H1 (cell line): ENCODE data around the gene NEO1. TPM values are rescaled to one million over a fixed set of nuclear protein-coding genes. Genes with fewer than 3 reads are reported as not detected.

Source experiments
- CTCF ChIA-PET: fragments of 300-600 bp; sonication (Branson Sonifier 250); formaldehyde crosslinking; loops from one replicate; lab custom pipeline; 2021; ENCODE audit not compliant: partially characterized antibody; lab: Charles Lee
- POLR2A ChIA-PET: fragments of 300-600 bp; sonication (Branson Sonifier 250); formaldehyde crosslinking; loops from one replicate; lab custom pipeline; 2021; ENCODE audit warnings: inconsistent platforms; ENCODE audit not compliant: partially characterized antibody; lab: Charles Lee
- DNase-seq, 2 experiments: peaks; one replicate each; pipeline versions ENCODE4 v3.0.0 to v3.0.0-alpha.2; 2010 to 2022; ENCODE audit warnings: low spot score in 2 of 2, low read depth in 1 of 2, mixed read lengths in 1 of 2
- FAIRE-seq: peaks from 2 replicates; lab custom pipeline; 2011; peaks lifted over from hg19 to GRCh38; lab: Jason Lieb, UNC
- H2AFZ ChIP-seq: 2 replicates; pipeline ENCODE4 v1.8.1; 2012; ENCODE audit warnings: low read length, inconsistent platforms
- H2AK5ac ChIP-seq: 2 replicates; pipeline ENCODE4 v1.6.1; 2013; ENCODE audit warnings: low read depth, low read length
- H2BK120ac ChIP-seq: replicated peaks from 2 replicates; pipeline ENCODE3; 2013; ENCODE audit warnings: low read depth, low read length, inconsistent platforms
- H2BK12ac ChIP-seq: 2 replicates; pipeline ENCODE4 v1.6.1; 2013; ENCODE audit warnings: low read depth, low read length
- H2BK15ac ChIP-seq: 2 replicates; pipeline ENCODE4 v1.6.1; 2013; ENCODE audit warnings: low read length
- H2BK20ac ChIP-seq: 2 replicates; pipeline ENCODE4 v1.6.1; 2013; ENCODE audit warnings: low read length
- H2BK5ac ChIP-seq: 2 replicates; pipeline ENCODE4 v1.6.1; 2013; ENCODE audit warnings: low read depth, low read length
- H3K14ac ChIP-seq: 2 replicates; pipeline ENCODE4 v1.6.1; 2013; ENCODE audit warnings: inconsistent platforms; ENCODE audit not compliant: insufficient read length
- H3K18ac ChIP-seq: 2 replicates; pipeline ENCODE4 v1.6.1; 2013; ENCODE audit warnings: low read length; ENCODE audit errors: extremely low read depth
- H3K23ac ChIP-seq: 2 replicates; pipeline ENCODE4 v1.6.1; 2013; ENCODE audit warnings: inconsistent platforms; ENCODE audit not compliant: insufficient read length
- H3K23me2 ChIP-seq: 2 replicates; pipeline ENCODE4 v1.6.1; 2013; ENCODE audit warnings: low read depth, low read length
- H3K27ac ChIP-seq: 2 replicates; pipeline ENCODE4 v1.6.1; 2011; ENCODE audit warnings: low read depth, low read length, inconsistent platforms
- H3K27me3 ChIP-seq, 4 experiments: replicated peaks in 1 of 4; 1 replicate in 1 of 4; 2 replicates in 3 of 4; pipeline versions ENCODE4 v1.6.1 to v1.8.1; 2011 to 2013; ENCODE audit warnings: low read length in 3 of 4, mild to moderate bottlenecking in 3 of 4, inconsistent platforms in 2 of 4, mixed read lengths in 2 of 4, moderate library complexity in 1 of 4; ENCODE audit not compliant: control insufficient read depth in 3 of 4, insufficient read depth in 3 of 4; ENCODE audit errors: extremely low read depth in 1 of 4
- H3K36me3 ChIP-seq, 4 experiments: 2 replicates each; pipeline versions ENCODE4 v1.6.1 to v1.8.1; 2011 to 2013; ENCODE audit warnings: mild to moderate bottlenecking in 4 of 4, low read length in 3 of 4, moderate library complexity in 2 of 4, control low read depth in 1 of 4, inconsistent platforms in 1 of 4; ENCODE audit not compliant: insufficient read depth in 4 of 4, control insufficient read depth in 2 of 4
- H3K4ac ChIP-seq: replicated peaks from 2 replicates; pipeline ENCODE3; 2013; ENCODE audit warnings: low read length, low read depth, mixed read lengths, inconsistent platforms; ENCODE audit not compliant: insufficient read length
- H3K4me1 ChIP-seq, 4 experiments: replicated peaks in 1 of 4; 1 replicate in 1 of 4; 2 replicates in 3 of 4; pipeline versions ENCODE4 v1.6.1 to v1.8.1; 2011 to 2013; ENCODE audit warnings: low read length in 3 of 4, inconsistent platforms in 2 of 4, mixed read lengths in 1 of 4; ENCODE audit not compliant: insufficient read depth in 4 of 4, control insufficient read depth in 3 of 4
- H3K4me2 ChIP-seq, 2 experiments: 2 replicates each; pipeline versions ENCODE4 v1.6.1 to v1.8.1; 2011 to 2013; ENCODE audit warnings: low read depth in 2 of 2, low read length in 2 of 2, control low read depth in 1 of 2, inconsistent platforms in 1 of 2, mild to moderate bottlenecking in 1 of 2; ENCODE audit not compliant: insufficient read depth in 1 of 2
- H3K4me3 ChIP-seq, 4 experiments: fragments of 200-600, 300-600 bp in 1 of 4; sonication (generic), shearing (Covaris generic), sonication (Bioruptor Twin) in 1 of 4; 2 replicates each; pipeline versions ENCODE4 v1.5.1 to v1.8.1; 2011 to 2016; ENCODE audit warnings: low read length in 4 of 4, low read depth in 3 of 4, control low read depth in 2 of 4, inconsistent platforms in 2 of 4, mild to moderate bottlenecking in 2 of 4, mixed read lengths in 1 of 4, moderate library complexity in 1 of 4; ENCODE audit not compliant: insufficient read depth in 2 of 4; ENCODE audit errors: extremely low read depth in 1 of 4
- H3K56ac ChIP-seq: replicated peaks from 2 replicates; pipeline ENCODE3; 2013; ENCODE audit warnings: low read depth, mild to moderate bottlenecking, mixed read lengths, low read length, inconsistent platforms; ENCODE audit not compliant: insufficient read length
- H3K79me1 ChIP-seq: 2 replicates; pipeline ENCODE4 v1.6.1; 2013; ENCODE audit warnings: low read depth, low read length, control low read depth
- H3K79me2 ChIP-seq, 2 experiments: 2 replicates each; pipeline versions ENCODE4 v1.6.1 to v1.8.1; 2012 to 2013; ENCODE audit warnings: low read length in 2 of 2, mild to moderate bottlenecking in 2 of 2, inconsistent platforms in 1 of 2; ENCODE audit not compliant: insufficient read depth in 2 of 2, control insufficient read depth in 1 of 2
- H3K9ac ChIP-seq, 4 experiments: replicated peaks in 1 of 4; 1 replicate in 1 of 4; 2 replicates in 3 of 4; pipeline versions ENCODE4 v1.6.1 to v1.8.1; 2011 to 2013; ENCODE audit warnings: low read depth in 3 of 4, low read length in 3 of 4, control low read depth in 2 of 4, mild to moderate bottlenecking in 2 of 4, moderate library complexity in 2 of 4, inconsistent platforms in 1 of 4; ENCODE audit errors: extremely low read depth in 1 of 4
- H3K9me3 ChIP-seq, 2 experiments: 2 replicates each; pipeline versions ENCODE4 v1.6.1 to v1.8.1; 2012 to 2013; ENCODE audit warnings: mild to moderate bottlenecking in 2 of 2, moderate library complexity in 2 of 2, control low read depth in 1 of 2, inconsistent platforms in 1 of 2, low read depth in 1 of 2, low read length in 1 of 2, mixed read lengths in 1 of 2; ENCODE audit not compliant: insufficient read depth in 2 of 2
- H4K20me1 ChIP-seq, 2 experiments: replicated peaks in 1 of 2; 2 replicates each; pipeline versions ENCODE3 to v1.8.1; 2011 to 2013; ENCODE audit warnings: inconsistent platforms in 2 of 2, low read length in 2 of 2, mild to moderate bottlenecking in 1 of 2; ENCODE audit not compliant: insufficient read depth in 2 of 2, control insufficient read depth in 1 of 2
- H4K5ac ChIP-seq: 2 replicates; pipeline ENCODE4 v1.6.1; 2013; ENCODE audit warnings: low read length, low read depth, mixed read lengths, inconsistent platforms; ENCODE audit not compliant: insufficient read length
- H4K8ac ChIP-seq: 2 replicates; pipeline ENCODE4 v1.8.0; 2013; ENCODE audit warnings: mild to moderate bottlenecking, moderate library complexity, low read length, inconsistent platforms; ENCODE audit not compliant: insufficient read depth; ENCODE audit errors: extremely low read depth
- H4K91ac ChIP-seq: replicated peaks from 2 replicates; pipeline ENCODE3; 2013; ENCODE audit warnings: low read length, mixed read lengths, inconsistent platforms; ENCODE audit not compliant: insufficient read length
- CEBPB ChIP-seq: IDR thresholded peaks from 2 replicates; pipeline ENCODE4 v1.6.1; 2012; ENCODE audit warnings: low read depth, low read length
- WGBS, 2 experiments: shearing (Covaris generic) in 1 of 2; methylation state at CpG; one replicate each; pipeline versions ENCODE4 v1.1.6 to v1.1.7; 2013 to 2015; ENCODE audit warnings: low lambda C conversion rate in 2 of 2, mixed read lengths in 2 of 2, inconsistent platforms in 1 of 2, low coverage in 1 of 2, missing lambda C conversion rate in 1 of 2; ENCODE audit not compliant: insufficient replicate concordance in 2 of 2, insufficient coverage in 1 of 2, insufficient read length in 1 of 2; ENCODE audit errors: extremely low coverage in 1 of 2, missing lambda C conversion rate in 1 of 2; 5-methylcytosine and 5-hydroxymethylcytosine counted together
- polyA plus RNA-seq, 7 experiments: library from polyadenylated mRNA; depleted of rRNA in 3 of 7; stranded (reverse) in 5 of 7; unstranded in 2 of 7; fragments of >200 nt in 5 of 7; fragments of 200-250 nt in 2 of 7; gene quantifications; 1 replicate in 5 of 7; 2 replicates in 1 of 7; 4 replicates in 1 of 7; pipeline versions ENCODE4 v1.2.1 to v1.2.3, GENCODE V29; 2011 to 2013; ENCODE audit warnings: missing spikeins in 2 of 7, mixed read lengths in 2 of 7
- total RNA-seq: library from RNA; stranded (reverse); fragmentation: NEBNext Ultra II Directional; extraction: Animal tissue kit (Norgen Biotek cat#: 25700); gene quantifications from 2 replicates; pipeline ENCODE4 v1.2.1, GENCODE V29; 2021

The NEO1 gene
- total and polyA plus RNA-seq, 2 of the 8 experiments (the other 6 are each of a cell fraction or from before 2014, with no cell fraction given) = 36.0 to 51.0 TPM

- Histone ChIP-seq H3K14ac (no peak overlapping the region), H4K91ac (no peak overlapping the region), H3K36me3 (no peaks in the 10 kb centered on the region), H3K4me3 (no peak overlapping the region), H2AK5ac (no peak overlapping the region), H2BK15ac (no peak overlapping the region), H2AFZ (no peak overlapping the region), H3K4ac (no peak overlapping the region), H3K4me1 (peaks cover 2 to 18% (median 11%) of the 10 kb centered on the region in 4 experiments), H4K20me1 (no peaks in the 10 kb centered on the region), H3K27me3 (no peaks in the 10 kb centered on the region), H3K56ac (no peak overlapping the region), H3K23me2 (no peaks in the 10 kb centered on the region), H2BK20ac (0 out of 2 replicates have a peak overlapping the region, but pooled peaks have one; percentile 64), H3K79me2 (no peaks in the 10 kb centered on the region), H3K23ac (no peak overlapping the region), H3K9ac (no peak overlapping the region), H2BK5ac (no peak overlapping the region), H2BK120ac (no peak overlapping the region), H3K27ac (no peak overlapping the region), H3K79me1 (no peaks in the 10 kb centered on the region), H3K18ac (no peak overlapping the region; the same call in 1 of the 2 replicates), H4K5ac (no peak overlapping the region), H3K4me2 (no peak overlapping the region), H4K8ac (no peak overlapping the region), H3K9me3 (no peaks in the 10 kb centered on the region), H2BK12ac (no peak overlapping the region)
- peak in 1 of 2 experiments; percentile 16 for DNase-seq
- no peak for FAIRE-seq
- CTCF ChIA-PET = interaction anchor here (0.7 to 1.6 kb wide), 3 partner anchors 14 to 158 kb away, joined by 3 to 4 read pairs (median 3); no protein-coding TSS in a partner anchor
- no peak for TF ChIP-seq CEBPB
- POLR2A ChIA-PET = no interaction called here
- 94% methylated on average over 2 of the region's 2 CpGs; no CpG with 5 or more reads in 1 of the 2 experiments for WGBS, 2 experiments
Measured at GRCh38 chr15:73019601-73020146, 32.6 kb upstream of the NEO1 start.
